MCF 10A (cell line): ENCODE data around the gene PDLIM3. TPM values are rescaled to one million over a fixed set of nuclear protein-coding genes. Genes with fewer than 3 reads are reported as not detected.

Experiments
- BruUV-seq: library from RNA; stranded (reverse); fragments of 400-500 nt; replicated peaks from 2 replicates; lab custom pipeline; 2021; lab: Mats Ljungman, UMichigan
- CTCF ChIA-PET: fragments of 300-600 bp; sonication (Branson Sonifier 250); formaldehyde crosslinking; extraction: SDS; loops from one replicate; lab custom pipeline; 2021; ENCODE audit warnings: antibody characterized with exemption, inconsistent platforms; lab: Yijun Ruan, JAX
- POLR2A ChIA-PET: fragments of 300-600, 350-650 bp; sonication (Branson Sonifier 250); formaldehyde crosslinking; extraction: SDS; loops from one replicate; lab custom pipeline; 2020; ENCODE audit warnings: antibody characterized with exemption, inconsistent platforms; lab: Yijun Ruan, JAX
- DNase-seq: peaks from one replicate; pipeline ENCODE4 v3.0.0-alpha.2; 2018; ENCODE audit not compliant: unreplicated experiment
- H3K27ac Mint-ChIP-seq: one replicate; pipeline ENCODE4 v1.8.0; 2022; ENCODE audit warnings: mild to moderate bottlenecking, low read depth, mixed read lengths; ENCODE audit not compliant: unreplicated experiment
- H3K27me3 Mint-ChIP-seq: one replicate; pipeline ENCODE4 v1.8.0; 2022; ENCODE audit warnings: mixed read lengths; ENCODE audit not compliant: insufficient read depth, unreplicated experiment
- H3K36me3 Mint-ChIP-seq: one replicate; pipeline ENCODE4 v1.8.0; 2022; ENCODE audit warnings: mild to moderate bottlenecking, moderate library complexity, mixed read lengths; ENCODE audit not compliant: insufficient read depth, unreplicated experiment
- H3K4me1 Mint-ChIP-seq: one replicate; pipeline ENCODE4 v1.8.0; 2022; ENCODE audit warnings: mixed read lengths; ENCODE audit not compliant: insufficient read depth, unreplicated experiment
- H3K4me3 Mint-ChIP-seq: one replicate; pipeline ENCODE4 v1.8.0; 2022; ENCODE audit warnings: mild to moderate bottlenecking, moderate library complexity, mixed read lengths; ENCODE audit not compliant: unreplicated experiment
- H3K9me3 Mint-ChIP-seq: one replicate; pipeline ENCODE4 v1.8.0; 2022; ENCODE audit warnings: mixed read lengths; ENCODE audit not compliant: unreplicated experiment
- CTCF ChIP-seq: fragments of 200-600 bp; IDR thresholded peaks from one replicate; pipeline ENCODE4 v1.8.0; 2022; ENCODE audit warnings: antibody characterized with exemption, mild to moderate bottlenecking; ENCODE audit not compliant: unreplicated experiment
- intact Hi-C: fragments of 100-400 bp; cut with micrococcal nuclease; formaldehyde crosslinking; loops from 2 replicates; pipeline ENCODE4 v1.14.1; 2022
- total RNA-seq: library from RNA; stranded (reverse); gene quantifications from 2 replicates; pipeline ENCODE4 v1.2.3, GENCODE V29; 2022

PDLIM3 gene
- total RNA-seq, 1 experiment from 2014 or later = 0.30 TPM

GRCh38 chr4:185540040-185540439 is 4.7 kb upstream of the PDLIM3 start:
- POLR2A ChIA-PET = no interaction called here
- no peak for TF ChIP-seq CTCF
- no TSS peak for BruUV-seq
- Mint-ChIP-seq H3K27me3 (peaks cover 9% of the 10 kb centered on the region), H3K36me3 (no peaks in the 10 kb centered on the region), H3K4me3 (no peak overlapping the region), H3K27ac (no peak overlapping the region), H3K9me3 (no peaks in the 10 kb centered on the region), H3K4me1 (peaks cover 7% of the 10 kb centered on the region)
- DNase-seq = no peak
- intact Hi-C loops = no loop called here
- CTCF ChIA-PET = no interaction called here

GRCh38 chr4:185538806-185539205 is 3.5 kb upstream of the PDLIM3 start:
- H3K36me3 Mint-ChIP-seq = no peaks in the 10 kb centered on the region
- ChIA-PET CTCF (no interaction called here), POLR2A (no interaction called here)
- no peaks in the 10 kb centered on the region for H3K9me3 Mint-ChIP-seq
- no peak overlapping the region for H3K4me3 Mint-ChIP-seq
- no peak overlapping the region for H3K27ac Mint-ChIP-seq
- peaks cover 7% of the 10 kb centered on the region for H3K4me1 Mint-ChIP-seq
- intact Hi-C loops = no loop called here
- DNase-seq = no peak
- TF ChIP-seq CTCF = no peak
- H3K27me3 Mint-ChIP-seq = peaks cover 9% of the 10 kb centered on the region
- no TSS peak for BruUV-seq

GRCh38 chr4:185536411-185536709 is 1.1 kb upstream of the PDLIM3 start:
- CTCF ChIA-PET = interaction anchor here (0.5 to 0.7 kb wide), 2 partner anchors 9 to 114 kb away, joined by 3 to 4 read pairs; no protein-coding TSS in a partner anchor
- peak; percentile 25 for DNase-seq

More at GRCh38 chr4:185536411-185536709, 1.1 kb upstream of the PDLIM3 start:
- POLR2A ChIA-PET = interaction anchor here (0.7 to 2.1 kb wide), 2 partner anchors 9 to 61 kb away, joined by 3 to 7 read pairs; no protein-coding TSS in a partner anchor
- Mint-ChIP-seq H3K9me3 (no peaks in the 10 kb centered on the region), H3K36me3 (peaks cover 5% of the 10 kb centered on the region), H3K27ac (no peak overlapping the region), H3K4me3 (peak overlapping the region; percentile 74), H3K4me1 (peaks cover 7% of the 10 kb centered on the region), H3K27me3 (peaks cover 9% of the 10 kb centered on the region)
- no peak for TF ChIP-seq CTCF
- intact Hi-C loops = no loop called here
- no TSS peak for BruUV-seq
